ENCODE results near the gene GALNT9. TPM values are rescaled to one million over a fixed set of nuclear protein-coding genes. Genes with fewer than 3 reads are reported as not detected.
"Not testable (repeated sequence)": the region's sequence is repeated elsewhere in the genome, so short reads cannot be mapped to it uniquely, and the experiment has no call there.

Gene GALNT9
- total RNA-seq, 1 donor from 2014 or later: not detected

GRCh38 chr12:132222808-132223173 is 106.6 kb downstream of the GALNT9 start:
- Histone ChIP-seq H3K4me3 (no peak overlapping the region), H3K27ac (replicated peaks) (no peak overlapping the region), H3K9me3 (replicated peaks) (peaks cover 4% of the 10 kb centered on the region), H3K27me3 (ENCODE audit: low read depth) (peaks cover 72% of the 10 kb centered on the region), H3K4me1 (no peaks in the 10 kb centered on the region), H3K36me3 (no peaks in the 10 kb centered on the region)
- TF ChIP-seq CTCF (IDR thresholded peaks at IDR 0.05; ENCODE audit: borderline replicate concordance): no peak
- intact Hi-C loops (cut with micrococcal nuclease): no loop called here
- DNase-seq: no peak

- TF ChIP-seq CTCF (IDR thresholded peaks at IDR 0.05; ENCODE audit: borderline replicate concordance): no peak
- Histone ChIP-seq H3K4me1 (no peaks in the 10 kb centered on the region), H3K9me3 (replicated peaks) (peaks cover 4% of the 10 kb centered on the region), H3K36me3 (no peaks in the 10 kb centered on the region), H3K4me3 (no peak overlapping the region), H3K27me3 (ENCODE audit: low read depth) (peaks cover 72% of the 10 kb centered on the region), H3K27ac (replicated peaks) (no peak overlapping the region)
- DNase-seq: no peak
- intact Hi-C loops (cut with micrococcal nuclease): no loop called here
Observed at GRCh38 chr12:132222096-132222807, 107.1 kb downstream of the GALNT9 start.

GRCh38 chr12:132219761-132220160 is 109.6 kb downstream of the GALNT9 start:
- intact Hi-C loops (cut with micrococcal nuclease); H3K27ac ChIP-seq (replicated peaks); H3K36me3 ChIP-seq; H3K4me3 ChIP-seq; H3K9me3 ChIP-seq (replicated peaks); DNase-seq; H3K4me1 ChIP-seq: not testable (repeated sequence)
- peaks cover 73% of the 10 kb centered on the region for H3K27me3 ChIP-seq (ENCODE audit: low read depth)

GRCh38 chr12:132219323-132219722 is 110.1 kb downstream of the GALNT9 start:
- intact Hi-C loops (cut with micrococcal nuclease): no loop called here
- TF ChIP-seq CTCF (IDR thresholded peaks at IDR 0.05; ENCODE audit: borderline replicate concordance): no peak
- no peak for DNase-seq
- Histone ChIP-seq H3K27ac (replicated peaks) (no peak overlapping the region), H3K36me3 (no peaks in the 10 kb centered on the region), H3K9me3 (replicated peaks) (peaks cover 4% of the 10 kb centered on the region), H3K4me1 (no peaks in the 10 kb centered on the region), H3K27me3 (ENCODE audit: low read depth) (peaks cover 78% of the 10 kb centered on the region), H3K4me3 (no peak overlapping the region)

GRCh38 chr12:132218915-132219314 is 110.5 kb downstream of the GALNT9 start:
- H3K27ac ChIP-seq (replicated peaks): no peak overlapping the region
- no peak for DNase-seq
- no peaks in the 10 kb centered on the region for H3K4me1 ChIP-seq
- H3K4me3 ChIP-seq: no peak overlapping the region
- H3K27me3 ChIP-seq (ENCODE audit: low read depth): peaks cover 78% of the 10 kb centered on the region
- intact Hi-C loops (cut with micrococcal nuclease): no loop called here
- peak; percentile 48 for TF ChIP-seq CTCF (IDR thresholded peaks at IDR 0.05; ENCODE audit: borderline replicate concordance)
- H3K9me3 ChIP-seq (replicated peaks): peaks cover 4% of the 10 kb centered on the region
- no peaks in the 10 kb centered on the region for H3K36me3 ChIP-seq

- no peak overlapping the region for H3K27ac ChIP-seq (replicated peaks)
- no peaks in the 10 kb centered on the region for H3K36me3 ChIP-seq
- peaks cover 78% of the 10 kb centered on the region for H3K27me3 ChIP-seq (ENCODE audit: low read depth)
- no peaks in the 10 kb centered on the region for H3K4me1 ChIP-seq
- peaks cover 4% of the 10 kb centered on the region for H3K9me3 ChIP-seq (replicated peaks)
- no peak for TF ChIP-seq CTCF (IDR thresholded peaks at IDR 0.05; ENCODE audit: borderline replicate concordance)
- no peak overlapping the region for H3K4me3 ChIP-seq
- DNase-seq: no peak
- intact Hi-C loops (cut with micrococcal nuclease): no loop called here
Observed at GRCh38 chr12:132218527-132218875, 110.9 kb downstream of the GALNT9 start.

All from left ventricle myocardium inferior (tissue), 1 donor.